ENCODE data around the gene CAMK2D.

CAMK2D gene

DNA sequence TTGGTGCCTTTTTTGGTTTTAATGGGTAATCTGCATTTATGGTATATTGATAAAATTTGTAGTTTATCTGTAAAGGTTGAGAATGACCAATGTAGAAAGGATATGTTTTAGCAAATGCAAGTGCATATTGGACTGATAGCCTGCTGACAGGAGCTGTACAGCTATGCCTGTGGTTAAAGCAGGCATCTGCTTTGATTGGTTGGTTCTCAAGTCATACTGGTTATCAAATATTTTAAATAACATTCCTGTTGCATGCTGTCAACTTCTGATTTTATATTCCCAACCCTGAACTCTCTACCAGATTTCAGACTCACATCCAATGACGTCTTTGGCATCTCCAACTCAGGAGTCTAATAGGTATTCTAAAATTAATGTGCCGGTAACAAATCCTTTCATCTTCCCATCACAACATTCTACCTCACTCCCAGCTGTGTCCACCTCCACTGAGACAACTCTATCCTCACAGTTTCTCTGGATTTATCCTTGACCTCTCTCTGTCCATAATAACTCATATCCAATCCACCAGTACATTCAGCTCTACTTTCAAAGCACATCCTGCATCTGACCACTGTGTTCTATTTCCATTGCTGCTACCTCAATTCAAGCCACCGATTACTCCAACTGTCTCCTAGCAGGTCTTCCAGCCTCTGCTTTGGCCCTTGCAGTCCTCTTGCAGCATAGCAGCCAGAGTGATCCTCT lies 125.7 kb downstream of the CAMK2D start:
- no CpG with 5 or more reads among the region's 3 CpGs for whole genome bisulfite sequencing, 2 donors (ENCODE audit: extremely low coverage in 2 of 2, insufficient read length in 2 of 2, insufficient replicate concordance in 1 of 2)
- DNase-seq (ENCODE audit: low spot score): no peak
- no peaks in the 10 kb centered on the region for H3K27me3 ChIP-seq (ENCODE audit: control insufficient read depth in 3 of 3, insufficient read depth in 3 of 3, low read depth in 1 of 3, low read length in 3 of 3)
- no peak overlapping the region for H3K23ac ChIP-seq (ENCODE audit: low read depth, low read length, poor library complexity)
- peaks cover 5 to 11% of the 10 kb centered on the region in 2 donors for H3K4me1 ChIP-seq (ENCODE audit: control insufficient read depth in 2 of 2, insufficient read depth in 1 of 2, low read depth in 1 of 2, low read length in 2 of 2)
- no peak overlapping the region for H4K91ac ChIP-seq (ENCODE audit: low read depth, low read length, poor library complexity)
- H2AK5ac ChIP-seq (ENCODE audit: low read depth, low read length): no peak overlapping the region
- no peaks in the 10 kb centered on the region for H3K79me1 ChIP-seq (ENCODE audit: low read depth, low read length)
- H3K14ac ChIP-seq (ENCODE audit: low read length): no peak overlapping the region
- H3K9me3 ChIP-seq (replicated peaks in 1 of 2; ENCODE audit: control insufficient read depth in 2 of 2, insufficient read depth in 1 of 2, low read depth in 1 of 2, low read length in 2 of 2): no peaks in the 10 kb centered on the region
- no peak overlapping the region for H3K4ac ChIP-seq (ENCODE audit: low read length)
- H2BK120ac ChIP-seq (ENCODE audit: low read depth, low read length): no peak overlapping the region
- no peak overlapping the region for H2BK5ac ChIP-seq (ENCODE audit: low read length)
- H3K27ac ChIP-seq (replicated peaks; ENCODE audit: low read length): no peak overlapping the region
- no peak overlapping the region for H3K9ac ChIP-seq (ENCODE audit: low read depth, low read length, poor library complexity)
- H2BK15ac ChIP-seq (ENCODE audit: low read length): no peak overlapping the region
- no peak overlapping the region for H4K8ac ChIP-seq (ENCODE audit: low read depth, low read length)
- H3K4me2 ChIP-seq (ENCODE audit: insufficient read depth, low read length, poor library complexity, severe bottlenecking): no peak overlapping the region
- no peaks in the 10 kb centered on the region for H3K36me3 ChIP-seq (replicated peaks in 1 of 2; ENCODE audit: control insufficient read depth in 2 of 2, insufficient read depth in 2 of 2, low read length in 2 of 2)
- no peak overlapping the region for H3K4me3 ChIP-seq (ENCODE audit: low read length in 2 of 2)
- no peak overlapping the region for H2AFZ ChIP-seq (ENCODE audit: low read length)
- H2BK12ac ChIP-seq (ENCODE audit: low read length): no peak overlapping the region
- H3K18ac ChIP-seq (ENCODE audit: low read length): no peak overlapping the region

DNA sequence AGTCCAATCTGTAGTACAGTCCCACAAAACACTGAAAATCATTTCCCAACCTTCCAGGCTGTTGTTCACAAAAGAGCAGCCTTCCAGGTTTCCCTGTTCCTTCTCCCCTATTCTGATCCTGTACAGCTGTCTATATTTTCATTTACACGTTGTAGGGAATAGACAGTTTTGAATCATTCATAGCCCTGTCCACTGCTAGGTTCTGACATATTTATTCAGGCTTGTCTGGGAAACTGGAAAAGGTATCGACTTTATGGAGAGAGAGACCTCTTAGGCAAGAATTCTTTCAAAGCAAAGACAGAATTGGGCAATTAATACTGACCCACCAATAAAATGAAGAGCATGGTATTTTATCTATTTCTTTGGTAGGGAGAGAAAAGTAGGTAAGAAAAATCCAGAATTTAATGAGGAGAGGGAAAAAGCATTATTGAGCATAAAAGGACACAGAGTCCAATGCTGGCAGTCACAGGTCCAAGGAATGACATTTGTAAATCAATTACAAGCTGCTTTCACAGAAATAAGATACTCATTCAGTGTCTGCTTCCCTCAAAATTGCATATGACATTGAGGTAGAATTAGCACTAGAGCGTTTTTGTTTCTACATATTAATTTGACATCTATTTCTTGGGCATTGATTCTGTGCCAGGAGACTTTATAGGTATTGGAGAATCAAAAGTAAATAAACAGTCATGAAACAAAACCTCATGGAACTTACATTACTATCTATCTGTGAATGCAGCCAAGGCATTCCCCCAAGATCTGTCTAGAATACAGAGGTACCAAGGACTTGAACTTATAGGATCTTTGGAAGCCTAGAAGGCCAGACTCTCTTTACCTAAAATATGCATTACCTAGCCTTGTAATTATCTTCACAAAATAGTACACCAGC lies 127.2 kb downstream of the CAMK2D start:
- no peak overlapping the region for H2AK5ac ChIP-seq (ENCODE audit: low read depth, low read length)
- no peak overlapping the region for H2BK5ac ChIP-seq (ENCODE audit: low read length)
- H3K36me3 ChIP-seq (replicated peaks in 1 of 2; ENCODE audit: control insufficient read depth in 2 of 2, insufficient read depth in 2 of 2, low read length in 2 of 2): no peaks in the 10 kb centered on the region
- no peak overlapping the region for H2BK120ac ChIP-seq (ENCODE audit: low read depth, low read length)
- H4K8ac ChIP-seq (ENCODE audit: low read depth, low read length): no peak overlapping the region
- no peak overlapping the region for H3K23ac ChIP-seq (ENCODE audit: low read depth, low read length, poor library complexity)
- H3K27me3 ChIP-seq (ENCODE audit: control insufficient read depth in 3 of 3, insufficient read depth in 3 of 3, low read depth in 1 of 3, low read length in 3 of 3): no peaks in the 10 kb centered on the region
- no peak overlapping the region for H2BK12ac ChIP-seq (ENCODE audit: low read length)
- no peak overlapping the region for H3K27ac ChIP-seq (replicated peaks; ENCODE audit: low read length)
- no CpG with 5 or more reads among the region's 3 CpGs for WGBS, 2 donors (ENCODE audit: extremely low coverage in 2 of 2, insufficient read length in 2 of 2, insufficient replicate concordance in 1 of 2)
- no peak overlapping the region for H3K4ac ChIP-seq (ENCODE audit: low read length)
- H3K4me2 ChIP-seq (ENCODE audit: insufficient read depth, low read length, poor library complexity, severe bottlenecking): no peak overlapping the region
- H2BK15ac ChIP-seq (ENCODE audit: low read length): no peak overlapping the region
- no peak overlapping the region for H3K18ac ChIP-seq (ENCODE audit: low read length)
- no peak for DNase-seq (ENCODE audit: low spot score)
- no peak overlapping the region for H3K9ac ChIP-seq (ENCODE audit: low read depth, low read length, poor library complexity)
- peaks cover 3 to 5% of the 10 kb centered on the region in 2 donors for H3K4me1 ChIP-seq (ENCODE audit: control insufficient read depth in 2 of 2, insufficient read depth in 1 of 2, low read depth in 1 of 2, low read length in 2 of 2)
- no peak overlapping the region for H3K14ac ChIP-seq (ENCODE audit: low read length)
- no peaks in the 10 kb centered on the region for H3K9me3 ChIP-seq (replicated peaks in 1 of 2; ENCODE audit: control insufficient read depth in 2 of 2, insufficient read depth in 1 of 2, low read depth in 1 of 2, low read length in 2 of 2)
- H2AFZ ChIP-seq (ENCODE audit: low read length): no peak overlapping the region
- no peaks in the 10 kb centered on the region for H3K79me1 ChIP-seq (ENCODE audit: low read depth, low read length)
- H3K4me3 ChIP-seq (ENCODE audit: low read length in 2 of 2): no peak overlapping the region
- H4K91ac ChIP-seq (ENCODE audit: low read depth, low read length, poor library complexity): no peak overlapping the region

DNA sequence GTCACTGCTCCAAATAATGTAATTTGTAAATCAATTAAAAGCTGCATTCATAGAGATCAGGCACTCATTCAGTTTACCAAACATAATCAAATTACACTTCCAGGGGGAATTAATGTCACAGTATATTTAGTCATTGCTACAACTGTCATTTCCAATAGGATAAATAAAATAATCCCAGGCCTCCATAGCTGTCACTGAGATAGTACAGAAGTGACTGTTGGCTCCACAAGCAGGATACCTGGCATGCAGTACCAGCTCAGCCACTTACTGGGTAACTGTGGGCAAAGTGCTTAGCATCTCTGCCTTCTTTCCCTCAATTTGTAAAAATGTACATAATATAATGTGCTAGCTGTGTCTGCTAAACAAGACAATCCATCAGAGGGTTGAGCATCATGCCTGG lies 128.1 kb downstream of the CAMK2D start:
- H3K4me2 ChIP-seq (ENCODE audit: insufficient read depth, low read length, poor library complexity, severe bottlenecking): no peak overlapping the region
- no peak for DNase-seq (ENCODE audit: low spot score)
- no peaks in the 10 kb centered on the region for H3K36me3 ChIP-seq (replicated peaks in 1 of 2; ENCODE audit: control insufficient read depth in 2 of 2, insufficient read depth in 2 of 2, low read length in 2 of 2)
- no peak overlapping the region for H3K4ac ChIP-seq (ENCODE audit: low read length)
- no peak overlapping the region for H4K8ac ChIP-seq (ENCODE audit: low read depth, low read length)
- no peak overlapping the region for H3K27ac ChIP-seq (replicated peaks; ENCODE audit: low read length)
- H4K91ac ChIP-seq (ENCODE audit: low read depth, low read length, poor library complexity): no peak overlapping the region
- no peaks in the 10 kb centered on the region for H3K9me3 ChIP-seq (replicated peaks in 1 of 2; ENCODE audit: control insufficient read depth in 2 of 2, insufficient read depth in 1 of 2, low read depth in 1 of 2, low read length in 2 of 2)
- H2BK5ac ChIP-seq (ENCODE audit: low read length): no peak overlapping the region
- H3K18ac ChIP-seq (ENCODE audit: low read length): no peak overlapping the region
- no peaks in the 10 kb centered on the region for H3K27me3 ChIP-seq (ENCODE audit: control insufficient read depth in 3 of 3, insufficient read depth in 3 of 3, low read depth in 1 of 3, low read length in 3 of 3)
- H2BK120ac ChIP-seq (ENCODE audit: low read depth, low read length): no peak overlapping the region
- H2AK5ac ChIP-seq (ENCODE audit: low read depth, low read length): no peak overlapping the region
- no peak overlapping the region for H2BK15ac ChIP-seq (ENCODE audit: low read length)
- H3K4me1 ChIP-seq (ENCODE audit: control insufficient read depth in 2 of 2, insufficient read depth in 1 of 2, low read depth in 1 of 2, low read length in 2 of 2): peaks cover 2 to 4% of the 10 kb centered on the region in 2 donors
- no peak overlapping the region for H2BK12ac ChIP-seq (ENCODE audit: low read length)
- H3K23ac ChIP-seq (ENCODE audit: low read depth, low read length, poor library complexity): no peak overlapping the region
- no peaks in the 10 kb centered on the region for H3K79me1 ChIP-seq (ENCODE audit: low read depth, low read length)
- no peak overlapping the region for H3K4me3 ChIP-seq (ENCODE audit: low read length in 2 of 2)
- H3K9ac ChIP-seq (ENCODE audit: low read depth, low read length, poor library complexity): no peak overlapping the region
- H3K14ac ChIP-seq (ENCODE audit: low read length): no peak overlapping the region
- H2AFZ ChIP-seq (ENCODE audit: low read length): no peak overlapping the region

DNA sequence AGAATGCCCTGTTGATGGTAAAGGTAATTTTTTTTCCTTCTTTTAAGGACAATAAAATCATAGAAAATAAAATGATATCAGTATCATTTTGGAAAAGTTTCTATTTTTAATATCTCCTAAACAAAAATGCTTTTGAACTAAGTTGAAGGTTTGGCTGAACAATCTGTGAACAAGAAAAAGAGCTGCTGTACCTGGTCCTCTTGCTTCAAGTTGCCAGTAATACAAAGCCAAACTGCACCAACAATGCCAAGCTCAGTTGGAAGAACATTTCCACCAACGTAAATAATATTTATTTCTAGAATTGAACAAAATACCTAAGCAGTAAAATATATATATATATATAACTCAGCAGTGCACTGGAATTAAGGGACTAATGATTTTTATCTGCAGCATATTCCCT lies 132.8 kb downstream of the CAMK2D start:
- Histone ChIP-seq H3K79me1 (ENCODE audit: low read depth, low read length) (no peaks in the 10 kb centered on the region), H3K18ac (ENCODE audit: low read length) (no peak overlapping the region), H3K27me3 (ENCODE audit: control insufficient read depth in 3 of 3, insufficient read depth in 3 of 3, low read depth in 1 of 3, low read length in 3 of 3) (no peaks in the 10 kb centered on the region), H3K9me3 (replicated peaks in 1 of 2; ENCODE audit: control insufficient read depth in 2 of 2, insufficient read depth in 1 of 2, low read depth in 1 of 2, low read length in 2 of 2) (no peaks in the 10 kb centered on the region), H2BK15ac (ENCODE audit: low read length) (no peak overlapping the region), H3K14ac (ENCODE audit: low read length) (no peak overlapping the region), H3K4me1 (ENCODE audit: control insufficient read depth in 2 of 2, insufficient read depth in 1 of 2, low read depth in 1 of 2, low read length in 2 of 2) (no peaks in the 10 kb centered on the region), H2BK120ac (ENCODE audit: low read depth, low read length) (no peak overlapping the region), H2BK5ac (ENCODE audit: low read length) (no peak overlapping the region), H2AK5ac (ENCODE audit: low read depth, low read length) (no peak overlapping the region), H3K27ac (replicated peaks; ENCODE audit: low read length) (no peak overlapping the region), H3K4me2 (ENCODE audit: insufficient read depth, low read length, poor library complexity, severe bottlenecking) (no peak overlapping the region), H2BK12ac (ENCODE audit: low read length) (no peak overlapping the region), H3K23ac (ENCODE audit: low read depth, low read length, poor library complexity) (no peak overlapping the region), H3K4me3 (ENCODE audit: low read length in 2 of 2) (no peak overlapping the region), H3K36me3 (replicated peaks in 1 of 2; ENCODE audit: control insufficient read depth in 2 of 2, insufficient read depth in 2 of 2, low read length in 2 of 2) (no peaks in the 10 kb centered on the region), H3K9ac (ENCODE audit: low read depth, low read length, poor library complexity) (no peak overlapping the region), H4K91ac (ENCODE audit: low read depth, low read length, poor library complexity) (no peak overlapping the region), H3K4ac (ENCODE audit: low read length) (no peak overlapping the region), H4K8ac (ENCODE audit: low read depth, low read length) (no peak overlapping the region), H2AFZ (ENCODE audit: low read length) (no peak overlapping the region)
- no peak for DNase-seq (ENCODE audit: low spot score)
- WGBS, 2 donors (ENCODE audit: extremely low coverage in 2 of 2, insufficient read length in 2 of 2, insufficient replicate concordance in 1 of 2): no CpG with 5 or more reads among the region's 1 CpG
